NCI-H1417 treated with DMSO at 0.1 percent for 48 hours (cell line): ENCODE measurements around the gene KIAA1671.

Source experiments
- DNase-seq: peaks from one replicate; lab custom pipeline; 2025; lab: John Stamatoyannopoulos, UW

KIAA1671 gene

GRCh38 chr22:25014896-25015755, 62.6 kb downstream of the KIAA1671 start:
- DNase-seq = no peak

GRCh38 chr22:25016311-25016710, 63.8 kb downstream of the KIAA1671 start:
- no peak for DNase-seq

- DNase-seq = no peak
Measured at GRCh38 chr22:25018009-25018408, 65.5 kb downstream of the KIAA1671 start.

GRCh38 chr22:25019427-25020184, 67.1 kb downstream of the KIAA1671 start:
- no peak for DNase-seq

GRCh38 chr22:25021409-25021808, 68.9 kb downstream of the KIAA1671 start:
- DNase-seq = no peak

GRCh38 chr22:25021976-25022711, 69.6 kb downstream of the KIAA1671 start:
- DNase-seq = no peak

- DNase-seq = no peak
Measured at GRCh38 chr22:25023879-25024278, 71.4 kb downstream of the KIAA1671 start.

GRCh38 chr22:25024895-25025294, 72.4 kb downstream of the KIAA1671 start:
- DNase-seq = no peak

GRCh38 chr22:25025491-25026400, 73.2 kb downstream of the KIAA1671 start:
- no peak for DNase-seq

- DNase-seq = no peak
Measured at GRCh38 chr22:25027043-25027906, 74.8 kb downstream of the KIAA1671 start.

- DNase-seq = no peak
Measured at GRCh38 chr22:25027959-25028840, 75.7 kb downstream of the KIAA1671 start.

GRCh38 chr22:25028841-25029141, 76.3 kb downstream of the KIAA1671 start:
- no peak for DNase-seq

GRCh38 chr22:25029181-25029580, 76.7 kb downstream of the KIAA1671 start:
- DNase-seq = no peak

- no peak for DNase-seq
Measured at GRCh38 chr22:25030636-25031035, 78.1 kb downstream of the KIAA1671 start.

GRCh38 chr22:25032066-25032465, 79.5 kb downstream of the KIAA1671 start:
- DNase-seq = no peak

GRCh38 chr22:25035715-25036114, 83.2 kb downstream of the KIAA1671 start:
- DNase-seq = no peak

GRCh38 chr22:25038239-25038638, 85.7 kb downstream of the KIAA1671 start:
- no peak for DNase-seq

- DNase-seq = no peak
Measured at GRCh38 chr22:25038771-25039170, 86.3 kb downstream of the KIAA1671 start.

GRCh38 chr22:25039255-25039654, 86.7 kb downstream of the KIAA1671 start:
- no peak for DNase-seq

- no peak for DNase-seq
Measured at GRCh38 chr22:25039754-25040153, 87.2 kb downstream of the KIAA1671 start.
